Stimulated activated naive CD8-positive, alpha-beta T cell treated with anti-CD3 and anti-CD28 coated beads, Interleukin-15, Interleukin-2, amounts not matched to agents 100 U/mL and 50 U/mL, for 24 hours (primary cell): ENCODE data around the gene PFDN5.
A peak's percentile ranks its signal among the peaks of the same experiment; 100 is the strongest.
"Not testable (repeated sequence)": the region's sequence is repeated elsewhere in the genome, so short reads cannot be mapped to it uniquely, and the experiment has no call there.

Experiments used
- ATAC-seq: fragments of 150-1000 bp; cut with Tn5 transposase; one replicate; pipeline ENCODE4 v1.10.0; 2021
- DNase-seq: peaks from one replicate; pipeline ENCODE4 v3.0.0; 2021

Gene PFDN5

GRCh38 chr12:53328043-53328435, 32.7 kb downstream of the PFDN5 start:
- no peak for ATAC-seq
- peak; percentile 24 for DNase-seq

- DNase-seq (no peak), ATAC-seq (no peak)
Measured at GRCh38 chr12:53330671-53331070, 35.3 kb downstream of the PFDN5 start.

- DNase-seq, ATAC-seq: not testable (repeated sequence)
Measured at GRCh38 chr12:53332339-53332738, 37.0 kb downstream of the PFDN5 start.

GRCh38 chr12:53332744-53333143, 37.4 kb downstream of the PFDN5 start:
- DNase-seq, result no peak

GRCh38 chr12:53333289-53333688, 37.9 kb downstream of the PFDN5 start:
- no peak for ATAC-seq

More at GRCh38 chr12:53332744-53333143, 37.4 kb downstream of the PFDN5 start:
- ATAC-seq, result no peak

GRCh38 chr12:53333845-53334244, 38.5 kb downstream of the PFDN5 start:
- ATAC-seq (no peak), DNase-seq (no peak)

More at GRCh38 chr12:53333289-53333688, 37.9 kb downstream of the PFDN5 start:
- no peak for DNase-seq

- no peak for ATAC-seq
Measured at GRCh38 chr12:53334822-53335221, 39.5 kb downstream of the PFDN5 start.

GRCh38 chr12:53336181-53336681, 40.9 kb downstream of the PFDN5 start, which contains the start of gene SP7:
TSS of gene SP7 (minus strand) at chr12:53336354. CDS start at chr12:53335646, 708 bp downstream.
- no peak for DNase-seq

More at GRCh38 chr12:53334822-53335221, 39.5 kb downstream of the PFDN5 start:
- no peak for DNase-seq

GRCh38 chr12:53338017-53338416, 42.7 kb downstream of the PFDN5 start:
- no peak for DNase-seq
- ATAC-seq, result no peak

More at GRCh38 chr12:53336181-53336681, 40.9 kb downstream of the PFDN5 start, which contains the start of gene SP7:
- ATAC-seq, result no peak

- no peak for ATAC-seq
- no peak for DNase-seq
Measured at GRCh38 chr12:53338916-53339315, 43.6 kb downstream of the PFDN5 start.

GRCh38 chr12:53340398-53340797, 45.1 kb downstream of the PFDN5 start:
- ATAC-seq (peak; percentile 58), DNase-seq (peak; percentile 46)

- ATAC-seq, result no peak
- no peak for DNase-seq
Measured at GRCh38 chr12:53343449-53343848, 48.1 kb downstream of the PFDN5 start.

- ATAC-seq, result no peak
Measured at GRCh38 chr12:53343969-53344368, 48.6 kb downstream of the PFDN5 start.

GRCh38 chr12:53344487-53344823, 49.1 kb downstream of the PFDN5 start:
- DNase-seq (peak; percentile 18), ATAC-seq (no peak)

More at GRCh38 chr12:53343969-53344368, 48.6 kb downstream of the PFDN5 start:
- no peak for DNase-seq

GRCh38 chr12:53344824-53345485, 49.6 kb downstream of the PFDN5 start:
- DNase-seq (peak; percentile 85), ATAC-seq (peak; percentile 81)

GRCh38 chr12:53345486-53346188, 50.3 kb downstream of the PFDN5 start:
- no peak for DNase-seq
- no peak for ATAC-seq

- DNase-seq (no peak), ATAC-seq (no peak)
Measured at GRCh38 chr12:53346491-53346890, 51.1 kb downstream of the PFDN5 start.

GRCh38 chr12:53347905-53348304, 52.6 kb downstream of the PFDN5 start:
- no peak for DNase-seq
- ATAC-seq, result no peak
